Stimulated activated naive B cell treated with anti-CD40 and anti-IgM and Interleukin-4, amounts not matched to agents 10 μg/mL and 1 μg/mL and 100 μg/mL, for 72 hours (primary cell): ENCODE measurements around the gene E4F1.
A peak's percentile ranks its signal among the peaks of the same experiment; 100 is the strongest.

ENCODE experiments used
- ATAC-seq, 2 donors: fragments of 150-1000 bp; cut with Tn5 transposase; replicated peaks; 2 replicates each; pipeline ENCODE4 v1.10.0; 2021; ENCODE audit warnings: moderate library complexity in 1 of 2
- DNase-seq: peaks from one replicate; pipeline ENCODE4 v3.0.0; 2021
- H3K27ac Mint-ChIP-seq: one replicate; pipeline ENCODE4 v1.8.0; 2022; ENCODE audit warnings: mild to moderate bottlenecking, mixed read lengths
- H3K27me3 Mint-ChIP-seq, 2 donors: one replicate each; pipeline ENCODE4 v1.8.0; 2022; ENCODE audit warnings: mixed read lengths in 2 of 2
- H3K36me3 Mint-ChIP-seq, 2 donors: one replicate each; pipeline ENCODE4 v1.8.0; 2022; ENCODE audit warnings: mixed read lengths in 2 of 2, mild to moderate bottlenecking in 1 of 2
- H3K4me1 Mint-ChIP-seq, 2 donors: one replicate each; pipeline ENCODE4 v1.8.0; 2022; ENCODE audit warnings: mixed read lengths in 2 of 2, mild to moderate bottlenecking in 1 of 2
- H3K4me3 Mint-ChIP-seq, 2 donors: one replicate each; pipeline ENCODE4 v1.8.0; 2022; ENCODE audit warnings: mild to moderate bottlenecking in 2 of 2, mixed read lengths in 2 of 2, moderate library complexity in 1 of 2
- H3K9me3 Mint-ChIP-seq, 2 donors: one replicate each; pipeline ENCODE4 v1.8.0; 2022; ENCODE audit warnings: mixed read lengths in 2 of 2, mild to moderate bottlenecking in 1 of 2

Gene E4F1

GRCh38 chr16:2216330-2216729, 7.1 kb upstream of the E4F1 start:
- H3K4me3 Mint-ChIP-seq: peak overlapping the region; percentile 87 to 89
- no peak for ATAC-seq
- no peaks in the 10 kb centered on the region for H3K9me3 Mint-ChIP-seq
- no peak for DNase-seq
- peaks cover 14 to 22% of the 10 kb centered on the region in 2 donors for H3K4me1 Mint-ChIP-seq
- peak overlapping the region; percentile 69 for H3K27ac Mint-ChIP-seq
- no peaks in the 10 kb centered on the region for H3K27me3 Mint-ChIP-seq
- peaks cover 14 to 17% of the 10 kb centered on the region in 2 donors for H3K36me3 Mint-ChIP-seq

GRCh38 chr16:2223942-2224486, 623 bp downstream of the E4F1 start:
- peak overlapping the region; percentile 86 to 91 for H3K4me3 Mint-ChIP-seq
- DNase-seq (peak; percentile 22), ATAC-seq (peak; percentile 25 to 30)
- H3K36me3 Mint-ChIP-seq: peaks cover 3 to 4% of the 10 kb centered on the region in 2 donors
- no peaks in the 10 kb centered on the region for H3K9me3 Mint-ChIP-seq
- peak overlapping the region; percentile 84 for H3K27ac Mint-ChIP-seq
- H3K27me3 Mint-ChIP-seq: no peaks in the 10 kb centered on the region
- H3K4me1 Mint-ChIP-seq: peaks cover 10 to 27% of the 10 kb centered on the region in 2 donors

DNA sequence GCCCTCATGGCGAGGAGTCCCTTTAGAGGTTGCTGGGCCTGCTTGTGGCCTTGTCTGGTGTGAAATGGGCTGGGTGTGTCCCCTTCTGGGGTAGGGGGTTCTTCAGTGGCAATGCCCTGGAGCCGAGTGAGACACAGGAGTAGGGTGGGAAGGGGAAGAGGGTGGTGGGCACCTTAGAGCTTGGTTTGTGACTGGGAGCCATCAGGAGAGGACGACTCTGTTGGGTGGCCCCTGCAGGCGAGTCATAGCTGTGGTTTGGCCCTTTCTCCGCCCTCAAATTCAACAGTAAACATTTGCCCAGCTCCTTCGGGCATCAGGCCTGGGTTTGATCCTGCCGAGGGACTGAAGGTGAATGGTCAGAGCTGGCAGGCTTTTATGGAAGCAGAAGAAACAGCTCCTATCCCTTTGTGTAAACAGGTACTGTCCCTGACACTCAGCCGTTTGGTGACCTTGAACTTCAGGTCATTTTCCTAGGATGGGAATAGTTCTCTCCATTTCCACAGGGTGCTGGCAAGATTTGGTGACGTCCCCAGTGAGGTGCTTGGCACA, 2.9 kb downstream of the E4F1 start:
- Mint-ChIP-seq H3K4me1 (peaks cover 10 to 27% of the 10 kb centered on the region in 2 donors), H3K4me3 (peak overlapping the region in 1 of 2 donors; percentile 4), H3K36me3 (peaks cover 18% of the 10 kb centered on the region in 2 donors), H3K27me3 (no peaks in the 10 kb centered on the region), H3K27ac (no peak overlapping the region), H3K9me3 (no peaks in the 10 kb centered on the region)
- DNase-seq (no peak), ATAC-seq (no peak)

DNA sequence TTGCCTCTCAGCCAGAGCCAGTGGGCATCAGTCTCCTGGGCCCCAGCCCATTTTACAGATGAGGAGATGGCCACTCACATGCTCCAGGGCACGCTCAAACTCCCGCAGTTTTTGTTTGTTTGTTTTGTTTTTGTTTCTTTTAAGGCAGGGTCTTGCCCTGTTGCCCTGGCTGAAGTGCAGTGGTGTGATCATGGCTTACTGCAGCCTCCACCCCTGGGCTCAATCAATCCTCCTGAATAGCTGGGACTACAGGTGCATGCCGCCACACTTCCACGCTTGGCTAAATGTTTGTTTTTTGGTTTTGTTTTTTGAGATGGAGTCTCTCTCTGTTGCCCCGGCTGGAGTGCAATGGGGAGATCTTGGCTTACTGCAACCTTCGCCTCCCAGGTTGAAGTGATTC, 3.5 kb downstream of the E4F1 start:
- Mint-ChIP-seq H3K27ac (no peak overlapping the region), H3K9me3 (no peaks in the 10 kb centered on the region), H3K4me3 (no peak overlapping the region), H3K27me3 (no peaks in the 10 kb centered on the region), H3K4me1 (peaks cover 10 to 27% of the 10 kb centered on the region in 2 donors), H3K36me3 (peaks cover 19 to 20% of the 10 kb centered on the region in 2 donors)
- ATAC-seq (no peak), DNase-seq (no peak)

DNA sequence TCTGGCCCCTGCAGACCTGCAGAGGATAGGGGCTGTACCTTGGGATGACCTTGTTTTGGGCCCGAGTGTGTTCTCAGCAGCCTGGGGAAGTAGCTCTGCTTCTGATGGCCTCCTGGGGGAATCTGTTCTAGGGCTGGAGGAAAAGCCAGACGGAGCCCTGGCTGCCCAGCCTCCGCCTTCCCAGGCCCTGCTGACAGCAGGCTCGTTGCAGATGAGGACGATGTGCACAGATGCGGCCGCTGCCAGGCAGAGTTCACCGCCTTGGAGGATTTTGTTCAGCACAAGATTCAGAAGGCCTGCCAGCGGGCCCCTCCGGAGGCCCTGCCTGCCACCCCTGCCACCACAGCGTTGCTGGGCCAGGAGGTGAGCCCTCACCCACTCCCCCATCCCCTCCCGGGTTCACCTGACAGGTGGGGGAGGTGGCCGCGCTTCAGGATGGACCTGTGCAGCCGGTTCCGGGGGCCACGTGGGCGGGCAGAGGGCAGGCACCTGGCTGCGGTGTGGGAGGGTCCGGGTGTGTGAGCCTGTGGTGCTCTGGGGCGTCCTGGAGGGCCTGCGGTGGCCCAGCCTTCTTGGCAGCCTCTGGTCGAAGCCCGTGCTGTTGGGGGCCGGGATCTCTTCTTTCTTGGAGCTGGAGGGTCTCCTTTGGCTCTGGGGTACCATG, 4.9 kb downstream of the E4F1 start:
- H3K9me3 Mint-ChIP-seq: no peaks in the 10 kb centered on the region
- peaks cover 7 to 27% of the 10 kb centered on the region in 2 donors for H3K4me1 Mint-ChIP-seq
- no peak for ATAC-seq
- H3K36me3 Mint-ChIP-seq: peaks cover 20 to 22% of the 10 kb centered on the region in 2 donors
- no peaks in the 10 kb centered on the region for H3K27me3 Mint-ChIP-seq
- no peak overlapping the region for H3K4me3 Mint-ChIP-seq
- no peak for DNase-seq
- H3K27ac Mint-ChIP-seq: no peak overlapping the region

DNA sequence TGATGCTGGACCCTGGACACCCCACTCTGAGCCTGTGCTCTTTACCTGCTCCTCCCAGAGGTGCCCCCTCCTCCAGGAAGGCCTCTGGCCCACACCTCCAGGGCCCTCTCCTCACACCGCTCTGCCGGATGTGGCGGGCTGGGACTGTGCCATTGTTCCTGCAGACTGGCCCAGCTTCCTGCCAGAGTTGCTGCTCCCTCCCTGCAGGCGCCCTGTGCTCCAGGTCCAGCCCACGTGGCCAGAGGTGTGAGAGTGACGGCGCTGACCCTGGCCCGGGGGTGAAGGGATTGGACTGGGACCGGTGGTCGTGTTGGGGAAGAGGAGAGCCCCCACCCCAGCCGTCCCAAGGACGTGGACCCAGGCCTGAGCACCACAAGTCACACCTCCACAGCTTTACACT, 5.7 kb downstream of the E4F1 start:
- Mint-ChIP-seq H3K36me3 (peaks cover 25 to 27% of the 10 kb centered on the region in 2 donors), H3K9me3 (no peaks in the 10 kb centered on the region), H3K4me1 (peaks cover 7 to 25% of the 10 kb centered on the region in 2 donors), H3K27ac (no peak overlapping the region), H3K27me3 (no peaks in the 10 kb centered on the region), H3K4me3 (no peak overlapping the region)
- no peak for DNase-seq
- no peak for ATAC-seq

DNA sequence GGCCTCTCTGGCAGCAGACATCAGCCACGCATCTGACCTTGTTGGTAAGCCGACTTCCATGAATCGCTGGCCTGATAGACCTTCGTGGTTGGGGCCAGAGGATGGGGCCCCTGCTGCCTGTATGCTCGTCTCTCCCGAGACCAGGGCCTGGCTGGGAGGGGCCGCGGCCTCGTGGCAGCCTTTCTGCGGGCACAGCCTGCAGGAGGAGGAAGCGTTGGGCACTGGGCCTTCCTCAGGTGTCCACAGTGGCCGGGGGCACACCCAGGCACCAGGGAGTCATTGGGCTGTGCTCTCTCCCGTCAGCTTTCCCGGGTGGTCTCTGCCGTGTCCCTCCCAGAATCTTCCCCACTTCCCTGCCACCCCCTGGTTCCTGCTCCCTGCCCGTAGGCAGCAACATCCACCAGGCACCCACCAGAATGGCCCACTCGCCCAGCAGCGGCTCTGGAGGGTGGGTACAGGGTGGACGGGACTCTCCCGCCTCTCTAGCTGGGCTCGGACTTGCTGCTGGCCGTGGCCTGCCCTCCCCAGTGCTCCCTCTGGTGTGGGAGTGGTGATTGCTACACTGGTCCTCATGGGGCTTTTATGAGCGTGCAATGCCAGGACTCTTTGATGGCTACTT, 6.3 kb downstream of the E4F1 start:
- peaks cover 30 to 33% of the 10 kb centered on the region in 2 donors for H3K36me3 Mint-ChIP-seq
- ATAC-seq: no peak
- H3K9me3 Mint-ChIP-seq: no peaks in the 10 kb centered on the region
- H3K27me3 Mint-ChIP-seq: no peaks in the 10 kb centered on the region
- peaks cover 3 to 19% of the 10 kb centered on the region in 2 donors for H3K4me1 Mint-ChIP-seq
- peak overlapping the region in 1 of 2 donors; percentile 19 for H3K4me3 Mint-ChIP-seq
- no peak for DNase-seq
- H3K27ac Mint-ChIP-seq: no peak overlapping the region

- peaks cover 3 to 14% of the 10 kb centered on the region in 2 donors for H3K4me1 Mint-ChIP-seq
- no peaks in the 10 kb centered on the region for H3K27me3 Mint-ChIP-seq
- no peak overlapping the region for H3K4me3 Mint-ChIP-seq
- ATAC-seq (no peak), DNase-seq (no peak)
- no peaks in the 10 kb centered on the region for H3K9me3 Mint-ChIP-seq
- H3K27ac Mint-ChIP-seq: no peak overlapping the region
- peaks cover 35 to 39% of the 10 kb centered on the region in 2 donors for H3K36me3 Mint-ChIP-seq
Observed at GRCh38 chr16:2230376-2230775, 7.0 kb downstream of the E4F1 start.

- ATAC-seq (no peak), DNase-seq (no peak)
- H3K36me3 Mint-ChIP-seq: peaks cover 36 to 45% of the 10 kb centered on the region in 2 donors
- H3K27ac Mint-ChIP-seq: no peak overlapping the region
- H3K9me3 Mint-ChIP-seq: no peaks in the 10 kb centered on the region
- H3K4me1 Mint-ChIP-seq: peaks cover 3 to 15% of the 10 kb centered on the region in 2 donors
- H3K4me3 Mint-ChIP-seq: no peak overlapping the region
- no peaks in the 10 kb centered on the region for H3K27me3 Mint-ChIP-seq
Observed at GRCh38 chr16:2231016-2231931, 7.9 kb downstream of the E4F1 start.

DNA sequence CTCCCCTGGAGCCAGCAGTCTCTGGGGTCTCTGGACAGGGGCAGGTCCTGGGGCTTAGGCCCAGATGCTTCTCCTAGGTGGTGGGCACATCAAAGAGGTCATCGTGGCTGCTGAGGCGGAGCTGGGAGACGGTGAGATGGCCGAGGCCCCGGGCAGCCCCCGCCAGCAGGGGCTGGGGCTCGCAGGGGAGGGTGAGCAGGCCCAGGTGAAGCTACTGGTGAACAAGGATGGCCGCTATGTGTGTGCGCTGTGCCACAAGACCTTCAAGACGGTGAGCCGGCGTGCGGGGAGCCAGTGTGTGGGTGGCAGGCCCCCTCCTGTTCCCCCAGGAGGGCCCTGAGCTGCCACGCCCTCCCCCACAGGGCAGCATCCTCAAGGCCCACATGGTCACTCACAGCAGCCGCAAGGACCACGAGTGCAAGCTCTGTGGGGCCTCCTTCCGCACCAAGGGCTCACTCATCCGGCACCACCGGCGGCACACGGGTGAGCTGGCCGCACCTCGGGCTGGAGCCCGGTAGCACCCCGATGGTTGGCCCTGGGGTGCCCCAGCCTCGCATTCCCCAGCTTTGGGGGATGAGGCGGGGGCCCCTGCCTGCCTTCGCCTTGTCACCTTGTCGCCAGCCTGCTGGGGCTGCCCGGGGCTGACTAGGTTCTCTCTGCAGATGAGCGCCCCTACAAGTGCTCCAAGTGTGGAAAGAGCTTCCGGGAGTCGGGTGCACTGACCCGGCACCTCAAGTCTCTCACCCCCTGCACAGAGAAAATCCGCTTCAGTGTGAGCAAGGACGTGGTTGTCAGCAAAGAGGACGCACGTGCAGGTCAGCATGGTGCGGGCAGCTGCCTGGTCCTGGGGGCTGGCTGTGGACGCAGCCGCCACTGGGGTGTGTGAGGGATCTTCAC, 9.0 kb downstream of the E4F1 start:
- Mint-ChIP-seq H3K27me3 (no peaks in the 10 kb centered on the region), H3K9me3 (no peaks in the 10 kb centered on the region), H3K36me3 (peaks cover 34 to 45% of the 10 kb centered on the region in 2 donors), H3K4me1 (peaks cover 0 to 10% of the 10 kb centered on the region in 2 donors), H3K4me3 (no peak overlapping the region), H3K27ac (no peak overlapping the region)
- ATAC-seq: no peak
- no peak for DNase-seq

- H3K4me3 Mint-ChIP-seq: no peak overlapping the region
- no peak for ATAC-seq
- H3K27me3 Mint-ChIP-seq: no peaks in the 10 kb centered on the region
- no peak overlapping the region for H3K27ac Mint-ChIP-seq
- H3K4me1 Mint-ChIP-seq: peaks cover 0 to 10% of the 10 kb centered on the region in 2 donors
- no peak for DNase-seq
- H3K9me3 Mint-ChIP-seq: no peaks in the 10 kb centered on the region
- peaks cover 34 to 45% of the 10 kb centered on the region in 2 donors for H3K36me3 Mint-ChIP-seq
Observed at GRCh38 chr16:2233046-2233775, 9.8 kb downstream of the E4F1 start.

DNA sequence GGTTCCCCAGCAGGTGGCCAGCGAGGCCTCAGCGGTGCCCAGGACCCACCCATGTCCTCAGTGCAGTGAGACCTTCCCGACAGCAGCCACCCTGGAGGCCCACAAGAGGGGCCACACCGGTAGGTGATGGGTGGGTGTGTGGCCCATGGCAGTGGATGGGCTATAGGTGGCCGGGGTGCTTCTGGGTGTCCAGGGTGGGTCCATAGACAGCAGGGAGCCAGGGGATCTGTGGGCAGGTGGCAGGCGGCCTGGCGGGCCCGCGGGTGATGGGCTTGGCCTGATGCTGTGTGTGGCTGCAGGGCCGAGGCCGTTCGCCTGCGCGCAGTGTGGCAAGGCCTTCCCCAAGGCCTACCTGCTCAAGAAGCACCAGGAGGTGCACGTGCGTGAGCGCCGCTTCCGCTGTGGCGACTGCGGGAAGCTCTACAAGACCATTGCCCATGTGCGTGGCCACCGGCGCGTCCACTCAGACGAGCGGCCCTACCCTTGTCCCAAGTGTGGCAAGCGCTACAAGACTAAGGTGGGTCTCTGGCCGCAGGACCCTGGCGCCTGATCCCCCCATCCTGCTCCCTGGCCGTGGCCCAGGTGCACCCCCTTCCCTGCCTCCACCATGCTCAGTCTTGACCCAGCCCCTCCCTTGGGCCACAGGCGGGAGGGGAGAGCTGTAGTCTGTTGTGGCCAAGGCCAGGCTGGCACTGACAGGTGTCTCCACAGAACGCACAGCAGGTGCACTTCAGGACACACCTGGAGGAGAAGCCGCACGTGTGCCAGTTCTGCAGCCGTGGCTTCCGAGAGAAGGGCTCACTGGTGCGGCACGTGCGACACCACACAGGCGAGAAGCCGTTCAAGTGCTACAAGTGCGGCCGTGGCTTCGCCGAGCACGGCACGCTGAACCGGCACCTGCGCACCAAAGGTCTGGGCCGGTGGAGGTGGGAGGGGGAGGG, 10.8 kb downstream of the E4F1 start:
- ATAC-seq: no peak
- Mint-ChIP-seq H3K36me3 (peaks cover 32 to 41% of the 10 kb centered on the region in 2 donors), H3K4me1 (peaks cover 0 to 10% of the 10 kb centered on the region in 2 donors), H3K27ac (peak overlapping the region; percentile 87), H3K27me3 (no peaks in the 10 kb centered on the region), H3K9me3 (no peaks in the 10 kb centered on the region), H3K4me3 (peak overlapping the region in 1 of 2 donors; percentile 21)
- DNase-seq: no peak
